ENCODE measurements around the gene FXYD2. TPM values are rescaled to one million over a fixed set of nuclear protein-coding genes. Genes with fewer than 3 reads are reported as not detected.

Gene FXYD2
- total RNA-seq, 3 donors from 2014 or later = 0.63 to 0.66 (median 0.63) TPM

DNA sequence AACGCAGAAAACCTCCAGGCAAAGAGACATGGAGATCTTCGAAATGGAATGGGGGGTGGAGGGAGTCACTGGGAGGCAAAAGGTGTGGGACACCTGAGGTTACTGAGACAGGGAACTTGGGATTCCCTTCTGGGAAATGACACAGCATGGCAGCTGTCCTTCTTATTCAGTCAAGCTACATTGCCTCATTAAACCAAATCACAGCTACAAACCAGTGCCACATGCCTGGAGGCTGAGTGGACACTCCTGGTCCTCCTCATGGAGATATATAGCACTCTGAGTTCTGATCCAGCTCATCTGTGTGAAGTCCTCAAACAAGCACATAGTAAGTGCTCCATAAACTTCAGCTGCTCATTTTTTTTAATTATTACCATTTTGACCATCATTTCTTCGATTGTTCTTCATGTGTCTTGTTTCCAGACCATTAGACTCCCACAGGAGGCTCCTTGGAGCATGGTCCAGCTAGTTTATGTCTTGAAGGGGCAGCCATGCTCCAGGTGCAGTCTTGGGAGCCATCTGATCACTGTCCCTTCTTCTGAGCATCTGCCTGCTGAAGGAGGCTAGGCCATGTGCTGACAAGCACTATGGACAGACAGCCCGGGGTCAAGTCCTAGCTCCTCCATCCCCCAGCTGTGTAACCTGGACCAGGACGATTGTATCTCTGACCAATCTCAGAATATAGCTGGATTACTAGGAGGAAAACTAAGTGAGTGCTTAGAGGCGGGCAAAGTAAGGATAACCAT is 9.7 kb upstream of the FXYD2 start:
- Mint-ChIP-seq H3K9me3 (no peaks in the 10 kb centered on the region), H3K4me3 (no peak overlapping the region), H3K36me3 (ENCODE audit: insufficient read depth) (no peaks in the 10 kb centered on the region), H3K4me1 (ENCODE audit: low read depth) (peaks cover 24% of the 10 kb centered on the region), H3K27me3 (ENCODE audit: low read depth) (peaks cover 2% of the 10 kb centered on the region)
- no peak for ATAC-seq
- no peak for DNase-seq

DNA sequence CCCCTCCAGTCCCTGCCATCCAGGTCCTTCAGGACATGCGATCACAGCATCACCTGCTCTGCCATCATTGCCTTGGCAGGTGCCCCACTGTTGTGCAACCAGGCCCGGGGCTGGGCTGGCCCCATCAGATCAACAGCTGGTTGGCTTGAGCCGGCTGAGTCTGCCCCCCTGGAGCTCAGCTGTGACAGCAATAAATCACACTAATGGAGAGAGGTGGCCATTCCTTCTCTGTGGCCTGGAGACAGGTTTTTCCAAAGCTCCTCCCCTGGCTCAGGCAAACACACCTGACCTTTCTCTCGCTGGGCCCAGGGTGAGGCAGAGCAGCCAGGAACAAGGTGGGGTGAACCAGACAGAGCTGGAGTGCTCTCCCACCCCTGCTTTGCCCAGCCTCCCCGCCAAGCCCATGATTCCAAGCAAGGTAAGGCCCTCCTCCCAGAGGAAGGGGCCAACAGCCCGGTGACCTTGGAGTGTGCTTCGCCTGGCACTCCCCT is 8.9 kb upstream of the FXYD2 start:
- Mint-ChIP-seq H3K4me1 (ENCODE audit: low read depth) (peaks cover 29% of the 10 kb centered on the region), H3K4me3 (no peak overlapping the region), H3K27me3 (ENCODE audit: low read depth) (peaks cover 2% of the 10 kb centered on the region), H3K36me3 (ENCODE audit: insufficient read depth) (no peaks in the 10 kb centered on the region), H3K9me3 (no peaks in the 10 kb centered on the region)
- ATAC-seq = no peak
- no peak for DNase-seq

DNA sequence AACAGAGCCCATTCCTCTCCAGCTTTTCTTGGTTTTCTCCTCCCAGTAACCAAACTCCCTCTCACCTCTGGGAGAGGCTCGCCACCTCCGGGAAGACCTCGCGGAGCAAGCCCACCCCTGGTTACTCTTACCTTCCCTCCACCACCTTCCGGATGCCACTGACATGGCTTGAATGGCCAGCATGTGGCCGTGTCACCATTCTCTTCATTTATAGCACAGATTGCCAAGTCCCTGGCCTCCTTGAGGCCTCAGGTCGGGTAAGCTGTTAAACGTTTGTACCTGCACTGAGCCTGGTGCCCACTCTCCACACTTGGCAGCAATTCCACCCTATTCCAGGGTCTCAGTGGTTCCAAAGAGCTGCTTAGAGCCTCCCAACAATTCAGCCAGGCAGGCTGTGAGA is 8.0 kb upstream of the FXYD2 start:
- Mint-ChIP-seq H3K9me3 (no peaks in the 10 kb centered on the region), H3K4me3 (no peak overlapping the region), H3K4me1 (ENCODE audit: low read depth) (peaks cover 36% of the 10 kb centered on the region), H3K36me3 (ENCODE audit: insufficient read depth) (no peaks in the 10 kb centered on the region), H3K27me3 (ENCODE audit: low read depth) (peaks cover 2% of the 10 kb centered on the region)
- DNase-seq (no peak), ATAC-seq (no peak)

DNA sequence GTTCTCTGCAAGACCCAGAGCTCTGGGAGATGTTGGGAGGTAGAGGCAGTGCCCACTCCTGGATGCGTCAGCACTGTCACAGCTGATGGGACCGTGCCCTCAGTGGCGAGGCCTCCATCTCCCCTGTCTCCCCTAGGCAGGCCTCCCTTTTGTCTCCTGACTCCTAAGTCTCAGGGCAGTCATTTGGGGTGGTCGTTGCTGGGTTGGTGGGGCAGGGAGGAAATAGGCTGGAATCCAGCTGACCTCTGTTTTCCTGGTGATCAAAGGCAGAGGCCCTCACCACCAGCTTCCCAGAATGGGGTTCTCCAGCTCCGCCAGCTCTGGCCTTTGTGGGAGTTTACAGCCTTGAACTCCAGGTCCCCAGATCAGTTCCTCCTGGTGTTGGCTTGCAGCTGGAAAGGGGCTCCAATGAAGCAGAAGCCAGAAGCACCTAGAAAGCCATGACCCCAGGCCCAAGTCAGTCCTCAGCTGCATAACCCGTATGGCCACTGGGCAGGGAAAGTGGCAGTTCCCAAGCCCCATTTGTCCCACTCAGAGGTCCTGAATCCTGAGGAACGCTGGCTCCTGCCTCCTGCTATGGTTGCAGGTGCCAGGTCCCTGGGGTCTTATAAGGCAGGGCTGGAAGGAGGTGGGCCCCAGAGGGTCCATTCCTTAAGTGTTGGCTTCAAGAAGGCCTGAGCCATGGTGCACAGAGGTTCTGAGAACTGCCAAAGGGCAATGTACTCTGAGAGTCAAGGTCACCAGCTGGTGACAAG is 7.3 kb upstream of the FXYD2 start:
- H3K4me3 Mint-ChIP-seq = no peak overlapping the region
- no peaks in the 10 kb centered on the region for H3K36me3 Mint-ChIP-seq (ENCODE audit: insufficient read depth)
- DNase-seq (no peak), ATAC-seq (no peak)
- H3K4me1 Mint-ChIP-seq (ENCODE audit: low read depth) = peaks cover 40% of the 10 kb centered on the region
- H3K27me3 Mint-ChIP-seq (ENCODE audit: low read depth) = no peaks in the 10 kb centered on the region
- H3K9me3 Mint-ChIP-seq = no peaks in the 10 kb centered on the region

DNA sequence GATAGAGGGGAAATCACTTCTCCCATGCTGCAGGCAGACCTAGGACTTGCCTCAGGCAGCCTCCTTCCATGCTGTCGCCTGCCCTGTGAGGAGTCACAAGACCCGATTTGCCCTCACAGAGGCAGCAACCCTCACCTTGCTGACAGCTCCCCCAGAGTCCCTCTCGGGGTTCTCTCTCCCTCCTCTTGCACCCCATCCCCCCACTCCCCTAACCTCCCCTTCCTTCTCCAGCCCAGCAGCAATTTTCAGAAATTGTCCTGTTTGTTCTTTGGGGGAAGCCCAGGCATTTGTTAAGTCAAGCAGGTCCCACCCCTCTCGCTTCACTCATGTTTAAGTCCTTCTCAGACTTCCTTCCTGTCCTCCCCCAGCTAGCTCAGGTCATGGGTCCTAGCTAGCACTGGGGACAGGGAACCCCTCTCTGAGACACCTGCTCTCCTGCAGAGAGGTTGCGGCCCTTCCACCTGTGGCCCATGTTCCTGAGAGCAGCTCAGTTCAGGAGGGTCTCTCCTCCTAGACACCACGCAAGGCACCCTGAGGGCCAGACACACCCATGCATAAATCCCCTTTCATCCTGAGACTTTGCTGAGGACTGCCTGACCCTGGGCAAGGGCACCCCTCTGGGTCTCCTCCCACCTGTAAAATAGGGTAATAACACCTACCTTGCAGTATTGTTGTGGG is 6.3 kb upstream of the FXYD2 start:
- DNase-seq (no peak), ATAC-seq (no peak)
- Mint-ChIP-seq H3K36me3 (ENCODE audit: insufficient read depth) (no peaks in the 10 kb centered on the region), H3K4me1 (ENCODE audit: low read depth) (peaks cover 44% of the 10 kb centered on the region), H3K9me3 (no peaks in the 10 kb centered on the region), H3K4me3 (no peak overlapping the region), H3K27me3 (ENCODE audit: low read depth) (no peaks in the 10 kb centered on the region)

DNA sequence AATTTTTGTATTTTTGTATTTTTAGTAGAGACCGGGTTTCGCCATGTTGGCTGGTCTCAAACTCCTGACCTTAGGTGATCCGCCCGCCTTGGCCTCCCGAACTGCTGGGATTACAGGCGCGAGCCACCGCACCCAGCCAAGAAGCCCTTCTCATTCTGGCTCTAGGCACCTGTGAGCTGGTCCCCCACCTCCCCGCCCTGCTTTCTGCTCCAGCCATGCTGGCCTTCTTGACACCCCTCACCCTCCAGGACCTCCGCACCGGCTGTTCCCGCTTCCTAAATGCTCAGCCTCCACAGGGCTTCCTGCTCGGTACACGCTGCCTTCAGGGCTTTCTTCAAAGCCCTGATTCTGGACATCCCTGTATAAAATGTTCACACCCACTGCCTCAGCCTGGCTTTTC is 5.5 kb upstream of the FXYD2 start:
- Mint-ChIP-seq H3K4me1 (ENCODE audit: low read depth) (peaks cover 46% of the 10 kb centered on the region), H3K36me3 (ENCODE audit: insufficient read depth) (no peaks in the 10 kb centered on the region), H3K4me3 (no peak overlapping the region), H3K27me3 (ENCODE audit: low read depth) (no peaks in the 10 kb centered on the region), H3K9me3 (no peaks in the 10 kb centered on the region)
- DNase-seq (no peak), ATAC-seq (no peak)

DNA sequence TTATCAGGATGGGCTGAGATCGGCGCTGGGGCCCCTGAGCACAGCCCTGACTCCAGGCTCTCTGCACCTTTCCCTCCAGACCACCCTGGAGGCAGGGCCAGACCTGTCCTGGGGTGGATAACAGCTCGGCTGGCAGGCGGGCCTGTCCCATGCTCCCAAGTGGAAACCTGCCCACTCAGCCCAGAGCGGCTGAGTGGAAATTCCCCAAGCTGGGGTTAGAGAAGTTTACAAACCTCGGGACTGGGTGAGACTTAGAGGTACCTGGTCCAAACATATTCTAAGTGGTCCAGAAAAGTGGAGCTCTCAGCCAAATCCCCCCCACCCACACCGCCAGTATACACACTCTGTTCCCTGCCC is 4.8 kb upstream of the FXYD2 start:
- H3K4me3 Mint-ChIP-seq = no peak overlapping the region
- no peaks in the 10 kb centered on the region for H3K27me3 Mint-ChIP-seq (ENCODE audit: low read depth)
- ATAC-seq = no peak
- no peak for DNase-seq
- H3K4me1 Mint-ChIP-seq (ENCODE audit: low read depth) = peaks cover 49% of the 10 kb centered on the region
- no peaks in the 10 kb centered on the region for H3K36me3 Mint-ChIP-seq (ENCODE audit: insufficient read depth)
- no peaks in the 10 kb centered on the region for H3K9me3 Mint-ChIP-seq

DNA sequence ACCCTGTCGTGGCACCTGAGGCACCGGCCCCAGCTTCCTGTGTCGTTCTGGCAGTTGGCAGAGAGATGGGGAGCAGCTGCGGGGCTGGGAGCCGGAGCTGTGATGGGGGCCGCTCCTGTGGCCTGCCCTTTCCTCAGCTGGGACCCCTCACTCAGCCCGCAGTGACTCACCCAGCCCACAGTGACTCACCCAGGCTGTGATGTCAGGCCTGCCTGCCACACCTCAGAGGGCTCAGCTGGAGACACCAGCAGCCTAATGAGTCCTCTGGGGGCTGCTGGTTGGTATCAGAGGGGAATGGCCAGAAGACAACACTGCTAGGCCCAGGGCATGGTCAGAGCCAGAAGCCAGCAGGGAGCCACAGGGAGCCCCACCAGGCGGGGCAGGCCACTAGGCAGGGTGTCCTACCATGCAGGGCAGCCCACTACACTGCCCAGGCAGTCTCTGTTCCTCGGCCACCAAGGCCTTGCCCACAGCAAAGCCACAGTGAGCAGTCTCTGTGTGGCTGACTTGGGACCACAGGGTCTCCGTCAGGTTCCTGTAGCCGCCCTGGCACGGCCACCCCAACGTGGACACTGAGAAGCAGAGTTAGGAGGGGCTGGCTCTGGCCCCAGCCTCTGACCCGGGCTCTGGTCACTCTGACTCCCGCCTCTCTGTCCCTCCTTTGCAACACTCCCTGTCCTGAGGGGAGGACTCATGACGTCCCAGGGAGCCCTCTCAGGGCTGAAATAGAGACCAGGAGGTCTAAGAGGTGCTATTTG is 4.2 kb upstream of the FXYD2 start:
- H3K27me3 Mint-ChIP-seq (ENCODE audit: low read depth) = no peaks in the 10 kb centered on the region
- H3K9me3 Mint-ChIP-seq = no peaks in the 10 kb centered on the region
- no peaks in the 10 kb centered on the region for H3K36me3 Mint-ChIP-seq (ENCODE audit: insufficient read depth)
- H3K4me1 Mint-ChIP-seq (ENCODE audit: low read depth) = peaks cover 55% of the 10 kb centered on the region
- ATAC-seq (peak; percentile 96), DNase-seq (peak; percentile 91)
- H3K4me3 Mint-ChIP-seq = no peak overlapping the region

DNA sequence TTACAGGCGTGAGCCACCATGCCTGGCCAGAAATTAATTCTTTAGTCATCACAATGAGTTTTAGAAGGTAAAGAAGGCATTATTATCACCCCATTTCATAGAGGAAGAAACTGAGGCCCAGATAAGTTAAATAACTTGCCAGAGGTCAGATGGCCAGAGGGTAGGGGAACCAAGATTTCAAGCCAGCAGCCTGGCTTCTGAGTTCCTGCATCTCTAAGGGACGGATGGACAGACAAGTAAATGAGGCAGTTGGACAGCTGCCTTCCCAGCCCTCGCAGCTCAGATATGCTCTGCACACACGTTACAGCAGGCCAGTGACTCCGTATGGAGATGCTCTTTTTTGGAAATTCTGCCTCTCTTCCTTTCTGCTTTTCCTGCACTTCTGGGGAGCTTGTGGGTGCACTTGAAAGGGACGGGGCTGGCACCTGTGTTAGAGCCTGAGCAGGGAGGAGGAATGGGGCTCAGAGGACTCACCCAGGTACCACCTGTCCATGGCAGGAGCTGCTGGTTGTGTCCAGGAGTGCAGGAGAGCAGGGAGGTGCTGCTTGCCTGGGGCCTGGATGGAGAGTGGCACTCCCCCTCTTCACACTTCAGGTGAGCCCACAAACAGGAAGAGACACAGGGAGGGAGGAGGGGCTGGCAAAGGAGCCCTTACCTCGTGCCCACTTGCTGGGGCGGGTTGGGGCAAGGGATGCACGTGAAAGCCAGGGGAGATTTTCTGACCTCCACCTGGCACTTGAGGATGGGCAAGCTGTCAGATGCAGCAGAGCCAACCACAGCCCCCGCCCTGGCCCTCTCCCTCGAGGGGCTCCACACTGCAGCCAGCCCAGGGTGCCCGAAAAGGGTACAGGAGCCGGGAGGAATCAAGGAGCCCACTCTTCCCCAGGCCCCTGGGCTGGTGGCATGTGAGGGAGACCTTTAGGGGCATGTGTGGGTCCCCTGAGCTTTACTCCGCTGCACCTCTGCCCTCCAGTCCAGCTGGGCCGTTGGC is 3.3 kb upstream of the FXYD2 start:
- no peaks in the 10 kb centered on the region for H3K9me3 Mint-ChIP-seq
- no peaks in the 10 kb centered on the region for H3K27me3 Mint-ChIP-seq (ENCODE audit: low read depth)
- DNase-seq (no peak), ATAC-seq (no peak)
- no peak overlapping the region for H3K4me3 Mint-ChIP-seq
- peaks cover 65% of the 10 kb centered on the region for H3K4me1 Mint-ChIP-seq (ENCODE audit: low read depth)
- H3K36me3 Mint-ChIP-seq (ENCODE audit: insufficient read depth) = no peaks in the 10 kb centered on the region

DNA sequence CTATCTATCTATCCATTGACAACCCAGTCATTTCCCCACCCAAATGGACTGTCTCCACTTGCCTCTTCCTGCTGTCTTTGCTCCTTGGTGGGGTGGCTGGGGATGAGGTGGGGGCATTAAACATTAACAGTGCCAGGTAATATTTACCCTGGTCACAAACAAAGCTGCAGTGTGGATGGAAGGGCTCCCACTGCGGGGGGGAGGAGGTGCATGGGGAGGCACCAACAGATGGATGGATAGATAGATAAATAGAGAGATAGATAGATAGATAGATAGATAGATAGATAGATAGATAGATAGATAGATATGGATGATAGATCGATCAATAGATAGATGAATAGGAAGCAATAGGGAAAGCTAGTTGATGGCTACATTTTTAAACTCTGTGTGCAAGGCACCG is 2.3 kb upstream of the FXYD2 start:
- no peak overlapping the region for H3K4me3 Mint-ChIP-seq
- H3K4me1 Mint-ChIP-seq (ENCODE audit: low read depth) = peaks cover 71% of the 10 kb centered on the region
- H3K36me3 Mint-ChIP-seq (ENCODE audit: insufficient read depth) = no peaks in the 10 kb centered on the region
- no peaks in the 10 kb centered on the region for H3K27me3 Mint-ChIP-seq (ENCODE audit: low read depth)
- ATAC-seq (no peak), DNase-seq (no peak)
- H3K9me3 Mint-ChIP-seq = no peaks in the 10 kb centered on the region

DNA sequence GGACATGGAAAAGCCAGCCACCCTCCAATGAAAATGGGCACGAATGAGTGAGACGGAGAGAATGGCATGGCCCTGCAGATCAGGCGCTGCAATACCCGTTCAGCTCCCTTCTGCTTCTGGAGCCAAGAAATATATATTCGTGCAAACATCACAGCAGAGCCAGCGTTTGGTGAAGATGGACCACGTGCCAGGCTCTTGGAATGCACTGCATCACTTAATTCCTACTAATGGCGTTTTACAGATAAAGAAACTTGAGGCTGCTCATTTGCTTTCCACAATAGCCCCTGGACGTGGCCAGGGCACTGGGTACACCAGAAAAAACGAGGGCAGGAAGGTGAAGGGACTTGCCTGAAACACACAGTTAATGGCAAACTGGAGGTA is 1.6 kb upstream of the FXYD2 start:
- DNase-seq (no peak), ATAC-seq (no peak)
- H3K4me1 Mint-ChIP-seq (ENCODE audit: low read depth) = peaks cover 71% of the 10 kb centered on the region
- no peaks in the 10 kb centered on the region for H3K9me3 Mint-ChIP-seq
- no peaks in the 10 kb centered on the region for H3K36me3 Mint-ChIP-seq (ENCODE audit: insufficient read depth)
- no peak overlapping the region for H3K4me3 Mint-ChIP-seq
- H3K27me3 Mint-ChIP-seq (ENCODE audit: low read depth) = no peaks in the 10 kb centered on the region

DNA sequence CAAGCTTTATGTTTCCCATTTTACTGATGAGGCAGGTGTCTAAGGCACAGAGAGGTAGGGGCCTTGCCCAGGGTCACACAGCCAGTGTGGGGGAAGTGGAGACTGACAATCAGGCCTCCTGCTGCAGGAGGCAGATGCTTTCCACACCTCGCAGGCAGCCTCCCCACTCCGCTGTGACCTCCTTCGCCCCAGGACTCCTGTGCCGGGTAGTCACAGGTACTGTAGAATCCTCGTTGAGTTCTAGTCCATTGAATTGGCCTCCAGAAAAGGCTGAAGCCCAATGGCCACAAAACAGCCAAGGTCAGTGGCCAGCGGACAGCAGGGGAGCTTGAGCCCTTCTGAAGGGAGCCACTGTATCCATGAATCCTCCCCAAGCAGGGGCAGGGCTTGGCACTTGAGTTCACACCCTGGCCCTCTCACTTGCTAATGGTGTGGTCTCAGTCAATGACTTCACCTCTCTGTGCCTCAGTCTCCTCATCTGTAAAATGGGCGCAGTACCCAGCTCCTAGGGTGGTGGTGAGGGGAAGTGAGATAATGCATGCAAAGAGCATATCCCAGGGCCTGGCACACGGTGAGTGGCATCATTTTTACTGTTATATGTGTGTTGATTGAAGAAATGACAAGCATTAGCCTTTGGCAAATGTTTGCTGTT is 1.1 kb upstream of the FXYD2 start:
- Mint-ChIP-seq H3K4me3 (no peak overlapping the region), H3K4me1 (ENCODE audit: low read depth) (peaks cover 66% of the 10 kb centered on the region), H3K36me3 (ENCODE audit: insufficient read depth) (no peaks in the 10 kb centered on the region), H3K9me3 (no peaks in the 10 kb centered on the region), H3K27me3 (ENCODE audit: low read depth) (no peaks in the 10 kb centered on the region)
- ATAC-seq (no peak), DNase-seq (no peak)

DNA sequence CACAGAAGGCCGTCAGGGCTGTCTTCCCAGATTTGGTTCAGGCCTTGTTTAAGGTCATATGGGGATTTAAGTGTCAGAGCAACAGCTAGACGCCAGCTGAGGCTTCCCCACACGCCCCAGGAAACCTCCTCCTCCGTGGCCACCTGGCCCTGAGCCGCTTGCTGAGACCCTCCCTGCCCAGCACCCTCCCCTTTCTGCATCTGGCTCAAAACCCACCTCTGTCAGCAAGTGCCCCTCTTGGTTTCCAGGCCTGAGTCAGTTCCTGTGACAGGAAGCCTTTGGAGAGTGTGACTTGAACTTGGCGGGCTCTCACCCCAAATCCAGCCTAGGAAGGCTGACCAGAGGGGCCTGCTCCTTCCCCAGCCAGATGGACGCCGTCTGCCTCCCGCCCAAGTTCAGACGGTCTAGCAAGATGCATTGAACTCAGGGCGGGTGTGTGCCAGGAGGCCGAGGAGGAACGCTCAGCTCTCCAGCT is 561 bp downstream of the FXYD2 start:
- no peak overlapping the region for H3K4me3 Mint-ChIP-seq
- H3K9me3 Mint-ChIP-seq = no peaks in the 10 kb centered on the region
- H3K27me3 Mint-ChIP-seq (ENCODE audit: low read depth) = no peaks in the 10 kb centered on the region
- no peaks in the 10 kb centered on the region for H3K36me3 Mint-ChIP-seq (ENCODE audit: insufficient read depth)
- no peak for DNase-seq
- no peak for ATAC-seq
- H3K4me1 Mint-ChIP-seq (ENCODE audit: low read depth) = peaks cover 50% of the 10 kb centered on the region
